Mucosa of stomach (tissue), 1 donor: ENCODE data around the gene FAM229B.

Experiments used
- H3K27me3 ChIP-seq: one replicate; pipeline ENCODE4 v1.7.0; 2013; ENCODE audit warnings: mild to moderate bottlenecking, low read length; ENCODE audit not compliant: control insufficient read depth, insufficient read depth
- H3K36me3 ChIP-seq: one replicate; pipeline ENCODE4 v1.7.0; 2013; ENCODE audit warnings: low read length; ENCODE audit not compliant: control insufficient read depth, insufficient read depth
- H3K4me1 ChIP-seq: one replicate; pipeline ENCODE4 v1.7.0; 2013; ENCODE audit warnings: mild to moderate bottlenecking, low read length; ENCODE audit not compliant: control insufficient read depth, insufficient read depth
- H3K4me3 ChIP-seq: one replicate; pipeline ENCODE4 v1.7.0; 2013; ENCODE audit warnings: low read length
- H3K9ac ChIP-seq: one replicate; pipeline ENCODE4 v1.7.0; 2013; ENCODE audit warnings: mild to moderate bottlenecking, low read length, moderate library complexity
- H3K9me3 ChIP-seq: one replicate; pipeline ENCODE4 v1.7.0; 2013; ENCODE audit warnings: mild to moderate bottlenecking, low read length, moderate library complexity; ENCODE audit not compliant: control insufficient read depth
- donor health status: Pancreatic carcinoma.

FAM229B gene

DNA sequence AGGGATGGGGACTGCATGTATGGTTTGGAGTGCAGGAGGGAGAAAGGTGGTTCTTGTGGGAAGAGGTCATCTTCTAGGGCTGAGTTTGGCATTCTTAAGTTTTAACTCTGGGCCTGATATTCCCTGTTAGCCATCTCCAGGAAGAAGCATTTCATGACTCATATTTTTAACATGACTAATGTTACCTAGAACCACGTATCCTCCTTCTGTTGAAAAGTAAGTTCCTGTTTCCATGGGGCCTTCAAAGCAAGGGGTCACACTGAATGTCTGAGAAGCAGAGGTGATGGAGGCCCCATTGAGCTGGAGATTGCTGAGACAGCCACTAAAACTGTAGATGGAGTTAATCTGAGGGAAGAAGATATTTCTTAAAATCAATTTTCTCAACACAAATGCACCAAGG lies 30.2 kb downstream of the FAM229B start:
- Histone ChIP-seq H3K36me3 (no peaks in the 10 kb centered on the region), H3K4me1 (no peaks in the 10 kb centered on the region), H3K9me3 (no peaks in the 10 kb centered on the region), H3K27me3 (no peaks in the 10 kb centered on the region), H3K4me3 (no peak overlapping the region), H3K9ac (no peak overlapping the region)

DNA sequence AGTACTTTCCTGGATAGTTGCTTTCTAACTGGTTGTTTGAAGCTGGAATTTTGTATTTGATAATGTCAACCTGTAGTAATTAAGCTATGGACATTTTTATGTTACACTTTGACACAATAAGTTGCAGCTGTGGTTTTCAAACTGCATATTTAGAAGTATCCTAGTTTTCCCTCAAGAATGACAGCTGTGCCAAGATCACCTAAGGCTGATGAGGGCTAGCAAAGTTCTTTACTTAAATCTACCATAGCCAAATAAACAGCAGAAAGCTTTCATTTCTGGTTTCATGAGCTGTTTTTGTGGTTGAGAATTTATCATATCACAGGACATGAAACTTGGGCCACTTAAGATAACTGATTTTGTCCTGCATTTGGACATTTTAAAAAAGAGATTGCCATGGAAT lies 30.6 kb downstream of the FAM229B start:
- no peaks in the 10 kb centered on the region for H3K4me1 ChIP-seq
- H3K27me3 ChIP-seq, result no peaks in the 10 kb centered on the region
- no peaks in the 10 kb centered on the region for H3K36me3 ChIP-seq

DNA sequence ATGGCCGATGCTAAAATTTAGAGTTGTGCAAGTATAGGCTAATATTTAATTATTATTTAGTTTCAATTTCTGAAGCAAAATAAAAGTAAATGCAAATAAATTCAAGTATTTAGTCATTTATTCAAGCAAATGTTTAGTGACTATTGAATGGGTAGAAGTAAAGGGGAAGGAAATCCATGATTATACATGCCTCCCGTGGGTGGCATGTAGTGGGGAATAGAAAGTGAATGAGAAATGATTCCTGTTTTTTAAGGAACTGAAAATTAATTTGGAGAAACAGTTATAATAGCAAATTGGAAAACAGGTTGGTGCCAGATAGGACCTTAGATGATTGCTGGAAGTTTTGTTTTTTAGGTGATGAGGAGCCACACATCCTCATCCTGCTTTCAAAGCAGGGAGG lies 35.4 kb downstream of the FAM229B start:
- H3K4me3 ChIP-seq, result no peak overlapping the region
- no peaks in the 10 kb centered on the region for H3K4me1 ChIP-seq
- no peaks in the 10 kb centered on the region for H3K27me3 ChIP-seq
- no peaks in the 10 kb centered on the region for H3K9me3 ChIP-seq
- H3K36me3 ChIP-seq, result no peaks in the 10 kb centered on the region
- H3K9ac ChIP-seq, result no peak overlapping the region

More for the DNA sequence above, 30.6 kb downstream of the FAM229B start:
- no peak overlapping the region for H3K9ac ChIP-seq
- no peaks in the 10 kb centered on the region for H3K9me3 ChIP-seq
- no peak overlapping the region for H3K4me3 ChIP-seq

DNA sequence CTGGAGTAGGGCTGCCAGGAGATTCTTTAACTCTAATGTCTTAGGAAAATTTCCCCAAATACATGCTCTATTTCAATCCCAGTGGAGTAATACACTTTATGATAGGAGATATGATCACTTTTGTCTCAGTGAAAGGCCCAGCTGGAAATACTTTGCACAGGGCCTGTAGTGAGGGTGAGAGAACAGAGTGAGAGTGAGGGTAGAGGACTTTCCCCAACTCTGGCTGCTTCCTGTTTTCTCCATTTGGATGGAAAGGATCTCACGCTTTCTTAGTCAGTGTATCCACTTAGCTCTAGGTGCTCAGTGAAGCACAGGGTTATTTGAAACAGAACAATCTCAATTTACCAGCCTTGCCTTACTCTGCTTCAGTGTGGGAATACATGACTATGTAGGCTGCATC lies 36.6 kb downstream of the FAM229B start:
- Histone ChIP-seq H3K4me3 (no peak overlapping the region), H3K36me3 (no peaks in the 10 kb centered on the region), H3K9me3 (no peaks in the 10 kb centered on the region), H3K4me1 (no peaks in the 10 kb centered on the region), H3K9ac (no peak overlapping the region), H3K27me3 (no peaks in the 10 kb centered on the region)

DNA sequence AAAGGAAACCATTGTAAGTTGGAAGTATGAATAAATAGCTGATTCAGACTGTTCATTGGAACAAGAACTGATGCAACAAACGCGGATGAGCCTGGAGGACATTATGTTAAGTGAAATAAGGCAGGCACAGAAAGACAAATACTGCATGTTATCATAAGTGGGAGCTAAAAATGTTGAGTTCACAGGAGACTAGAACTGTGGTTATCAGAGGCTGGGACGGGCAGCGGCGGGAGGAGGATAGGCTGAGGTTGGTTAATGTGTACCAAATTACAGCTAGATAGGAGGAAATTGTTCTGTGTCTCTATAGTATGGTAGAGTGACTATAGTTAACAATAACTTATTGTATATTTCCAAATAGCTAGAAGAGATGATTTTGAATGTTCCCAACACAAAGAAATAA lies 40.8 kb downstream of the FAM229B start:
- no peaks in the 10 kb centered on the region for H3K4me1 ChIP-seq
- H3K9me3 ChIP-seq, result no peaks in the 10 kb centered on the region
- H3K27me3 ChIP-seq, result no peaks in the 10 kb centered on the region
- no peak overlapping the region for H3K4me3 ChIP-seq
- H3K36me3 ChIP-seq, result no peaks in the 10 kb centered on the region
- no peak overlapping the region for H3K9ac ChIP-seq

DNA sequence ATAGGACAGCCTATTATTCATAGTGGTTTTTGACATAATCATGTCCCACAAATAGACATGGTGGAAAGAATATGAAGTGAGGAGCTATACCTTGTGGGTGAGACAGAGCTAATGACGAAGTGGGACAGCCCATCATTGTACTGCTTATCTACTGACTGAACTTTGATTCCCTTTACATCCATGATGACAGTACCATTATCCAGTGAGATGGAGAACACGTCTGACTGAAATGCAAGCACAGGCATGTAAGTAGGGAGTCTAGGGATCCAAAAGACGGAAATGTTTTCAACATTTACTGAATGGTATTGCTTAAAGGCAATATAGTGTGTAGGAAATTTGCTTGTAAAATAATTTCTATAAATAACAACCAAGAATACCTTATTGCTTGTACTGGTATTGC lies 43.5 kb downstream of the FAM229B start:
- H3K4me1 ChIP-seq, result no peaks in the 10 kb centered on the region
- H3K27me3 ChIP-seq, result no peaks in the 10 kb centered on the region
- no peaks in the 10 kb centered on the region for H3K9me3 ChIP-seq
- no peak overlapping the region for H3K4me3 ChIP-seq
- H3K36me3 ChIP-seq, result no peaks in the 10 kb centered on the region
- no peak overlapping the region for H3K9ac ChIP-seq

DNA sequence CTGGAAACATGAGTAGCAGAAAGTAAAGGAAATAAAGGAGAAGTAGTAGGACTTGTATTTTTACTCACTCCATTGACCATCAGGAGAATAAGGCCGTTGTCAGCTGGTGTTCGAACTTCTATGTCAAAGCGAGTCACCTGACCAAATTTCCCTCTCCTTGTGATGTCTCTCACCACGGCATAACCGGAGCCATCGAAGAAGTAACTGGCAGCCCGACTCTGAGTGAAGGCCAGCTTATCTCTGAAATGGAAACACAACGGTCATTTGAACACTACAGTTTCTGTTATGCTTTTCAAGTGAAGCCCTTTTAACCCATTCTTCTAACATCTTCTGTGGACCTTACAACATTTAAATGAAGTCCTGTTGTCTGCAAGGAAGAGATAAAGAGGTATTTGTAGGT lies 51.7 kb downstream of the FAM229B start:
- Histone ChIP-seq H3K9me3 (no peaks in the 10 kb centered on the region), H3K9ac (no peak overlapping the region), H3K4me1 (no peaks in the 10 kb centered on the region), H3K27me3 (no peaks in the 10 kb centered on the region), H3K36me3 (no peaks in the 10 kb centered on the region), H3K4me3 (no peak overlapping the region)

DNA sequence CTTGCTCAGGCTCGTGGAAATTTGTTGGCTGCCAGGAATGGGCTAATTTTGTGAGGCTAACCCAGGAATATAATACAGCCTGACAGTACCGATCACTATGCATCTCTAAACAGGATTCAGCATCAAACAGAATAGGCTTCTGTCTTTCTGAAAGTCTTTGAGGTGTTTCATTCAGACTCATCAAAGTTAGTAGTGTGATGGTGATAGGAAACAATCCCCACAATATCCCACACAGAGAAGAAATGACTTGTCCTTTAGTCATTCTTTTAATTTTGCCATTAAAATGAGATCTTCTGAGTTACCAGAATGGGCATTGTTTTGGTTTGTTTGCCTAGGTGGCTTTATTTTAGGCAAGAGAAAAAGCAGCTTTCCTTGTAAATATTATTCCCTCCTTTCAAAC lies 54.3 kb downstream of the FAM229B start:
- H3K4me3 ChIP-seq, result no peak overlapping the region
- H3K9ac ChIP-seq, result no peak overlapping the region
- H3K4me1 ChIP-seq, result no peaks in the 10 kb centered on the region
- H3K27me3 ChIP-seq, result no peaks in the 10 kb centered on the region
- H3K36me3 ChIP-seq, result no peaks in the 10 kb centered on the region
- no peaks in the 10 kb centered on the region for H3K9me3 ChIP-seq

DNA sequence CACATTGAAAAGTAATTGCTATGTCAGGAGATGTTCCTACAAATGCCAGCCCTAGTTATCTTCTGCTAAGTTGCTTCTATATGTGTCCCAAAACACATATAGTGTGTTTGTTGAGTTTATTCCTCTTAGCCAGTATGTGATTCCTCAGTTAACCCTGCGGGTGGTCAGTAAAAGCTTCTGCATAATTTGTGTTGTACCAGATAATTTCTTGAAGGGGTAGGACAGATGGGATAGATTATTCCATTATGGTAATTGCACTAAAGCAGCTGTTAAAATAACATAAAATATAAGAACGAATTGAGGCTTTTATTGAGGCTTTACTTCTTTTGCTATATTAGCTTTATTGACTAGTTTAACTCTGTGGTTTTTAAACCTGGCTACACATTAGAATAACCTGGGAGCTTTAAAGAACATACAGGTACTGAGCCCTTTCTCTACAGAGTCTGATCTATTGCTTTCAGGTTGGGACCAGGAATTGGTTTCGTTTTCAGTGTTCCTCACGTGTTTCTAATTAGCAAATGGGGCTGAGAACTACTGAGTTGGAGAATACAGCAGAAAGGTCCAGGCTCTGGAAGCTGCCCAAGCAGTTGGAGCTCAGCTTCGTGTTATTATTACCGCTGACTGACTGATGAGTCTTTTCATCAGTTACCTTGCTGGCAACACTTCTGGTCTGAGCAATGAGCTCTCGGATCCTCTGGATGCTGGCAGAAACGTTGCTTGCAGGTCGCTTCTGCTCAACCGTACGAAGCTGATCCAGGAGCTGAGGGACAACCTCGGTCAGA lies 56.9 kb downstream of the FAM229B start:
- Histone ChIP-seq H3K4me1 (no peaks in the 10 kb centered on the region), H3K9ac (no peak overlapping the region), H3K36me3 (no peaks in the 10 kb centered on the region), H3K27me3 (no peaks in the 10 kb centered on the region), H3K9me3 (no peaks in the 10 kb centered on the region), H3K4me3 (no peak overlapping the region)

DNA sequence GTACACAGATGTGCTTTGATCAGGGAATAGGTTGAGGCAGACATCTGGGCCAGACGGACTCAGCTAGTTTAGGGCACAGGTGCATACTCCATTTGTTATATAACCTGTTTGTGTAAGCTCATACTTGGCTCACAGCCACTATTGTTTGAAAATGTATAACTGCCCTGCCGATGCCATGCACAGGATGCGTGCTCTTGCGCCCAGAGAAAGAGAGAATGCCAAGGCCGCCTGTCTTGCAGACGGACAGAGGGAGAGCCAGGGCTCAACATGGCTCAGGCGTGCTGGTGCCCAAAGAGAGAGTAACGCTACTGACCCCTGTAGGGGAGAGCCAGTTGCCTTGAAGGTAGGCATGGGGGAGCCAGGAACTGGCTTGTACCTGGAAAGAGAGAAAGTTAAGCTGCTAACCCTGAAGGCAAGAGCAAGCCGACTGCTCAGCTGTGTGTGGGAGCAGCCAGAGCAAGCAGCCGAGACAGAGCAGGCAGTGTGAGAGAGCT lies 57.7 kb downstream of the FAM229B start:
- no peak overlapping the region for H3K4me3 ChIP-seq
- H3K36me3 ChIP-seq, result no peaks in the 10 kb centered on the region
- H3K9me3 ChIP-seq, result no peaks in the 10 kb centered on the region
- H3K9ac ChIP-seq, result no peak overlapping the region
- H3K27me3 ChIP-seq, result no peaks in the 10 kb centered on the region
- no peaks in the 10 kb centered on the region for H3K4me1 ChIP-seq

DNA sequence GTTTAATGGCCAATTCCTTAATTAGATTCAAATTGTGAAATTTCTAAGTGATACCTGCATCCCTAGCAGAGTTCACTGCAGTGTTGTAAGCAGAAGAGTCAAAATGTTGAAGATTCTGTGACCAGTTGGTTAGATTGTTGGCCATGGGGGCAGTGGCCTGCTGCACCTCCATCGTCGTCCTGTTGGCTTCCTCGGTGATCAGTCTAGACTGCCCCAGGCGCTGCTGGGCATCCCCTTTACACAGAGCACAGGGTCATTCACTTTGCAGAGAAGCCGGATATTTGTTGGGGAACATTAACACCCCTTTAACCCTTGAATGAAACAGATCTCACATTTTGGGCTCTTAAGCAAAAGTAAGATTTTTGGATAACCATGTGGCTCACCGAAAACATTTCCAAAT lies 60.7 kb downstream of the FAM229B start:
- H3K4me1 ChIP-seq, result no peaks in the 10 kb centered on the region
- no peaks in the 10 kb centered on the region for H3K36me3 ChIP-seq
- no peak overlapping the region for H3K9ac ChIP-seq
- H3K4me3 ChIP-seq, result no peak overlapping the region
- H3K9me3 ChIP-seq, result no peaks in the 10 kb centered on the region
- H3K27me3 ChIP-seq, result no peaks in the 10 kb centered on the region

DNA sequence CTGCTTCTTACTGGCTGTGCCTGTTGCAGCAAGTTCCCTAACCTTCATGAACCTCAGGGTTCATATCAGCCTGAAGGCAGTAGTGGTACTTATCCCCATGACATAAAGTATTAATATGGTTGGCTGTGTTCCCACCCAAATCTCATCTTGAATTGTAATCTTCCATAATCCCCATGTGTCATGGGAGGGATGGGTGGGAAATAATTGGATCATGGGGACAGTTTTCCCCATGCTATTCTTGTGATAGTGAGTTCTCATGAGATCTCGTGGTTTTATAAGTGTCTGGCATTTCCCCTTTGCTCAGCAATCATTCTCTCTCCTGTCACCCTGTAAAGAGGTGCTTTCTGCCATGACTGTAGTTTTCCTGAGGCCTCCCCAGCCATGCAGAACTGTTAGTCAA lies 61.8 kb downstream of the FAM229B start:
- no peak overlapping the region for H3K4me3 ChIP-seq
- no peaks in the 10 kb centered on the region for H3K9me3 ChIP-seq
- no peak overlapping the region for H3K9ac ChIP-seq
- no peaks in the 10 kb centered on the region for H3K36me3 ChIP-seq
- no peaks in the 10 kb centered on the region for H3K4me1 ChIP-seq
- H3K27me3 ChIP-seq, result no peaks in the 10 kb centered on the region
